TTC549 (cell line): ENCODE data around the gene ARNT2.

Source experiments
- FAIRE-seq: peaks from 2 replicates; lab custom pipeline; 2012; peaks lifted over from hg19 to GRCh38; lab: Jason Lieb, UNC

ARNT2 gene

GRCh38 chr15:80597076-80597475 lies 192.9 kb downstream of the ARNT2 start:
- FAIRE-seq = no peak

- FAIRE-seq = no peak
These were observed 195.2 kb downstream of the ARNT2 start for GRCh38 chr15:80599359-80599758.

GRCh38 chr15:80600626-80601025 lies 196.4 kb downstream of the ARNT2 start:
- no peak for FAIRE-seq

GRCh38 chr15:80601256-80601655 lies 197.1 kb downstream of the ARNT2 start:
- no peak for FAIRE-seq

- FAIRE-seq = no peak
These were observed 200.7 kb downstream of the ARNT2 start for GRCh38 chr15:80604583-80605575.

- no peak for FAIRE-seq
These were observed 201.5 kb downstream of the ARNT2 start for GRCh38 chr15:80605591-80606150.

- FAIRE-seq = no peak
These were observed 202.4 kb downstream of the ARNT2 start for GRCh38 chr15:80606511-80607071.

GRCh38 chr15:80607287-80607980 lies 203.3 kb downstream of the ARNT2 start:
- FAIRE-seq = no peak

- FAIRE-seq = no peak
These were observed 204.5 kb downstream of the ARNT2 start for GRCh38 chr15:80608688-80609087.

GRCh38 chr15:80609091-80609490 lies 204.9 kb downstream of the ARNT2 start:
- no peak for FAIRE-seq

GRCh38 chr15:80609512-80609946 lies 205.3 kb downstream of the ARNT2 start:
- no peak for FAIRE-seq

GRCh38 chr15:80611543-80612080 lies 207.4 kb downstream of the ARNT2 start:
- no peak for FAIRE-seq

GRCh38 chr15:80612118-80612823 lies 208.1 kb downstream of the ARNT2 start:
- FAIRE-seq = no peak

GRCh38 chr15:80613762-80614365 lies 209.7 kb downstream of the ARNT2 start:
- FAIRE-seq = no peak

- no peak for FAIRE-seq
These were observed 210.7 kb downstream of the ARNT2 start for GRCh38 chr15:80614711-80615360.

- FAIRE-seq = no peak
These were observed 211.2 kb downstream of the ARNT2 start for GRCh38 chr15:80615361-80615736.

GRCh38 chr15:80615783-80616391 lies 211.7 kb downstream of the ARNT2 start:
- FAIRE-seq = no peak

- no peak for FAIRE-seq
These were observed 214.7 kb downstream of the ARNT2 start for GRCh38 chr15:80618685-80619400.

GRCh38 chr15:80619680-80620079 lies 215.5 kb downstream of the ARNT2 start:
- no peak for FAIRE-seq

GRCh38 chr15:80620141-80620540 lies 216.0 kb downstream of the ARNT2 start:
- FAIRE-seq = no peak
